ENCODE data around the gene PPP1R1C.

GRCh38 chr2:182097571-182098164 is 112.0 kb downstream of the PPP1R1C start:
- TF ChIP-seq CTCF (IDR thresholded peaks at IDR 0.05) (no peak), USF1 (CRISPR knock-in tag; IDR thresholded peaks at IDR 0.05) (no peak), SP1 (CRISPR knock-in tag; conservative IDR thresholded peaks at IDR 0.05) (no peak), FOXJ3 (CRISPR knock-in tag; IDR thresholded peaks at IDR 0.05; ENCODE audit: borderline replicate concordance) (no peak), USF2 (CRISPR knock-in tag; IDR thresholded peaks at IDR 0.05) (no peak), MAX (CRISPR knock-in tag; IDR thresholded peaks at IDR 0.05) (no peak), AFF4 (CRISPR knock-in tag; IDR thresholded peaks at IDR 0.05; ENCODE audit: borderline replicate concordance) (no peak), CBFB (CRISPR knock-in tag; IDR thresholded peaks at IDR 0.05; ENCODE audit: low read depth) (no peak), KAT7 (CRISPR knock-in tag; IDR thresholded peaks at IDR 0.05; ENCODE audit: borderline replicate concordance) (no peak), ZBTB43 (CRISPR knock-in tag; IDR thresholded peaks at IDR 0.05) (no peak)
